ENCODE data around the gene ADSS1. TPM values are rescaled to one million over a fixed set of nuclear protein-coding genes. Genes with fewer than 3 reads are reported as not detected.

Gene ADSS1
- total RNA-seq, 4 donors from 2014 or later: 5.1 to 32.2 (median 8.8) TPM

GRCh38 chr14:104758981-104759969 is 35.2 kb downstream of the ADSS1 start:
- ATAC-seq: no peak
- peaks cover 0 to 85% of the 10 kb centered on the region in 2 donors for H3K36me3 ChIP-seq
- peaks cover 0 to 40% (median 10%) of the 10 kb centered on the region in 3 donors for H3K4me1 ChIP-seq
- 74 to 81% methylated on average over 6 to 13 of the region's 30 CpGs for WGBS, 2 donors (ENCODE audit: low coverage in 1 of 2)
- TF ChIP-seq EP300 (IDR thresholded peaks at IDR 0.05) (no peak), POLR2AphosphoS5 (IDR thresholded peaks at IDR 0.05) (no peak), POLR2A (IDR thresholded peaks at IDR 0.05) (no peak), CTCF (IDR thresholded peaks at IDR 0.05) (no peak)
- H3K4me3 ChIP-seq: no peak overlapping the region
- no peaks in the 10 kb centered on the region for H3K9me3 ChIP-seq
- no peaks in the 10 kb centered on the region for H3K27me3 ChIP-seq
- H3K27ac ChIP-seq: peak overlapping the region in 1 of 4 donors; percentile 45

GRCh38 chr14:104765517-104765916 is 41.5 kb downstream of the ADSS1 start:
- TF ChIP-seq EP300 (IDR thresholded peaks at IDR 0.05) (no peak), POLR2A (IDR thresholded peaks at IDR 0.05) (no peak), CTCF (IDR thresholded peaks at IDR 0.05) (no peak), POLR2AphosphoS5 (IDR thresholded peaks at IDR 0.05) (no peak)
- no peak for ATAC-seq
- WGBS, 2 donors (ENCODE audit: low coverage in 1 of 2): 78 to 92% methylated on average over 3 of the region's 3 CpGs

GRCh38 chr14:104766256-104766862 is 42.3 kb downstream of the ADSS1 start:
- Histone ChIP-seq H3K27ac (no peak overlapping the region), H3K4me1 (peaks cover 0 to 13% (median 8%) of the 10 kb centered on the region in 3 donors), H3K27me3 (no peaks in the 10 kb centered on the region), H3K36me3 (peaks cover 0 to 36% of the 10 kb centered on the region in 2 donors), H3K4me3 (no peak overlapping the region), H3K9me3 (no peaks in the 10 kb centered on the region)
- 73 to 93% methylated on average over 1 to 4 of the region's 4 CpGs for WGBS, 2 donors (ENCODE audit: low coverage in 1 of 2)
- ATAC-seq: no peak
- no peak for TF ChIP-seq CTCF (IDR thresholded peaks at IDR 0.05)
- no peak for TF ChIP-seq POLR2AphosphoS5 (IDR thresholded peaks at IDR 0.05)
- TF ChIP-seq EP300 (IDR thresholded peaks at IDR 0.05): no peak
- no peak for TF ChIP-seq POLR2A (IDR thresholded peaks at IDR 0.05)

More at GRCh38 chr14:104765517-104765916, 41.5 kb downstream of the ADSS1 start:
- Histone ChIP-seq H3K4me3 (no peak overlapping the region), H3K9me3 (no peaks in the 10 kb centered on the region), H3K4me1 (peaks cover 0 to 22% (median 8%) of the 10 kb centered on the region in 3 donors), H3K27ac (no peak overlapping the region), H3K36me3 (peaks cover 0 to 36% of the 10 kb centered on the region in 2 donors), H3K27me3 (no peaks in the 10 kb centered on the region)

- no peak for ATAC-seq
- H3K9me3 ChIP-seq: no peaks in the 10 kb centered on the region
- TF ChIP-seq POLR2A (IDR thresholded peaks at IDR 0.05) (no peak), EP300 (IDR thresholded peaks at IDR 0.05) (no peak), POLR2AphosphoS5 (IDR thresholded peaks at IDR 0.05) (no peak), CTCF (IDR thresholded peaks at IDR 0.05) (no peak)
- no peak overlapping the region for H3K27ac ChIP-seq
- H3K27me3 ChIP-seq: no peaks in the 10 kb centered on the region
- peaks cover 0 to 36% of the 10 kb centered on the region in 2 donors for H3K36me3 ChIP-seq
- no peak overlapping the region for H3K4me3 ChIP-seq
- 57 to 84% methylated on average over 3 to 10 of the region's 15 CpGs for WGBS, 2 donors (ENCODE audit: low coverage in 1 of 2)
- H3K4me1 ChIP-seq: peaks cover 0 to 13% (median 8%) of the 10 kb centered on the region in 3 donors
These were observed 43.0 kb downstream of the ADSS1 start for GRCh38 chr14:104766863-104767633.
